Fibroblast of lung (primary cell): ENCODE measurements around the gene MFN1. TPM values are rescaled to one million over a fixed set of nuclear protein-coding genes. Genes with fewer than 3 reads are reported as not detected.

ENCODE experiments used
- DNase-seq, 2 donors: peaks; one replicate each; pipeline versions ENCODE4 v3.0.0 to v3.0.0-alpha.2; 2010; ENCODE audit warnings: low read depth in 2 of 2
- H2AFZ ChIP-seq: 2 replicates; pipeline ENCODE4 v1.5.1; 2012; ENCODE audit warnings: low read length, control low read depth, inconsistent platforms
- H3K27ac ChIP-seq: 2 replicates; pipeline ENCODE4 v1.5.1; 2011; ENCODE audit warnings: low read length, control low read depth; ENCODE audit not compliant: insufficient read depth
- H3K27me3 ChIP-seq: 2 replicates; pipeline ENCODE4 v1.5.1; 2011; ENCODE audit warnings: mild to moderate bottlenecking, low read length; ENCODE audit not compliant: control insufficient read depth, insufficient read depth
- H3K36me3 ChIP-seq: 2 replicates; pipeline ENCODE4 v1.5.1; 2011; ENCODE audit warnings: low read length; ENCODE audit not compliant: control insufficient read depth, insufficient read depth
- H3K4me1 ChIP-seq: 2 replicates; pipeline ENCODE4 v1.5.1; 2011; ENCODE audit warnings: low read length; ENCODE audit not compliant: control insufficient read depth, insufficient read depth; ENCODE audit errors: extremely low read depth
- H3K4me2 ChIP-seq: 2 replicates; pipeline ENCODE4 v1.5.1; 2011; ENCODE audit warnings: low read length, control low read depth; ENCODE audit not compliant: insufficient read depth; ENCODE audit errors: extremely low read depth
- H3K4me3 ChIP-seq, 4 experiments: fragments of 200-600 bp in 1 of 4; sonication (generic) in 1 of 4; replicated peaks in 1 of 4; 2 replicates each; pipeline ENCODE4 v1.5.1; 2011 to 2016; ENCODE audit warnings: low read length in 4 of 4, low read depth in 3 of 4, mild to moderate bottlenecking in 3 of 4, control low read depth in 2 of 4, inconsistent platforms in 1 of 4, mixed read lengths in 1 of 4; ENCODE audit not compliant: insufficient read depth in 1 of 4; ENCODE audit errors: control extremely low read depth in 1 of 4
- H3K79me2 ChIP-seq: 2 replicates; pipeline ENCODE4 v1.5.1; 2012; ENCODE audit warnings: mild to moderate bottlenecking, low read length, inconsistent platforms; ENCODE audit not compliant: control insufficient read depth, insufficient read depth
- H3K9ac ChIP-seq: 2 replicates; pipeline ENCODE4 v1.5.1; 2011; ENCODE audit warnings: mild to moderate bottlenecking, low read length, control low read depth; ENCODE audit not compliant: insufficient read depth
- H3K9me3 ChIP-seq: 2 replicates; pipeline ENCODE4 v1.5.1; 2012; ENCODE audit warnings: low read depth, low read length; ENCODE audit not compliant: control insufficient read depth, insufficient read depth
- H4K20me1 ChIP-seq: 2 replicates; pipeline ENCODE4 v1.5.1; 2011; ENCODE audit warnings: low read length; ENCODE audit not compliant: control insufficient read depth, insufficient read depth; ENCODE audit errors: extremely low read depth
- EZH2 ChIP-seq: IDR thresholded peaks from 2 replicates; pipeline ENCODE4 v1.5.1; 2012; ENCODE audit warnings: low read length, control low read depth, mild to moderate bottlenecking; ENCODE audit errors: missing control alignments
- polyA plus RNA-seq, 2 donors: library from polyadenylated mRNA; depleted of rRNA in 1 of 2; stranded (reverse) in 1 of 2; unstranded in 1 of 2; fragments of >200 nt; gene quantifications; 2 replicates each; pipeline ENCODE4 v1.2.1, GENCODE V29; 2011 to 2012; ENCODE audit warnings: missing spikeins in 1 of 2
- total RNA-seq: library from RNA; depleted of rRNA; stranded (reverse); fragments of >200 nt; gene quantifications from 2 replicates; pipeline ENCODE4 v1.2.1, GENCODE V29; 2014
- TF ChIP-seq, protein P1 (sequence below), 2 donors: IDR thresholded peaks in 1 of 2; conservative IDR thresholded peaks in 1 of 2; 1 replicate in 1 of 2; 2 replicates in 1 of 2; pipeline ENCODE4 v1.5.1; 2011 to 2012; ENCODE audit warnings: low read length in 2 of 2, control low read depth in 1 of 2, inconsistent platforms in 1 of 2, low read depth in 1 of 2, mild to moderate bottlenecking in 1 of 2

The MFN1 gene
- total and polyA plus RNA-seq, 2 donors (not counting 1 experiment from before 2014, with no cell fraction given), result 48.1 to 52.8 TPM

GRCh38 chr3:179373938-179374337 is 26.4 kb downstream of the MFN1 start:
- no peak for DNase-seq
- Histone ChIP-seq H3K27ac (no peak overlapping the region), H2AFZ (no peak overlapping the region), H3K9me3 (no peaks in the 10 kb centered on the region), H3K36me3 (peaks cover 3% of the 10 kb centered on the region), H4K20me1 (no peaks in the 10 kb centered on the region), H3K79me2 (no peaks in the 10 kb centered on the region), H3K4me3 (no peak overlapping the region), H3K27me3 (no peaks in the 10 kb centered on the region), H3K4me1 (no peaks in the 10 kb centered on the region), H3K9ac (no peak overlapping the region), H3K4me2 (no peak overlapping the region)
- TF ChIP-seq, protein P1, sequence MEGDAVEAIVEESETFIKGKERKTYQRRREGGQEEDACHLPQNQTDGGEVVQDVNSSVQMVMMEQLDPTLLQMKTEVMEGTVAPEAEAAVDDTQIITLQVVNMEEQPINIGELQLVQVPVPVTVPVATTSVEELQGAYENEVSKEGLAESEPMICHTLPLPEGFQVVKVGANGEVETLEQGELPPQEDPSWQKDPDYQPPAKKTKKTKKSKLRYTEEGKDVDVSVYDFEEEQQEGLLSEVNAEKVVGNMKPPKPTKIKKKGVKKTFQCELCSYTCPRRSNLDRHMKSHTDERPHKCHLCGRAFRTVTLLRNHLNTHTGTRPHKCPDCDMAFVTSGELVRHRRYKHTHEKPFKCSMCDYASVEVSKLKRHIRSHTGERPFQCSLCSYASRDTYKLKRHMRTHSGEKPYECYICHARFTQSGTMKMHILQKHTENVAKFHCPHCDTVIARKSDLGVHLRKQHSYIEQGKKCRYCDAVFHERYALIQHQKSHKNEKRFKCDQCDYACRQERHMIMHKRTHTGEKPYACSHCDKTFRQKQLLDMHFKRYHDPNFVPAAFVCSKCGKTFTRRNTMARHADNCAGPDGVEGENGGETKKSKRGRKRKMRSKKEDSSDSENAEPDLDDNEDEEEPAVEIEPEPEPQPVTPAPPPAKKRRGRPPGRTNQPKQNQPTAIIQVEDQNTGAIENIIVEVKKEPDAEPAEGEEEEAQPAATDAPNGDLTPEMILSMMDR (conservative IDR thresholded peaks at IDR 0.05 in 1 of 2, IDR thresholded peaks at IDR 0.05 in 1 of 2; ENCODE audit: low read depth in 1 of 2, low read length in 2 of 2), result no peak
- no peak for TF ChIP-seq EZH2

DNA sequence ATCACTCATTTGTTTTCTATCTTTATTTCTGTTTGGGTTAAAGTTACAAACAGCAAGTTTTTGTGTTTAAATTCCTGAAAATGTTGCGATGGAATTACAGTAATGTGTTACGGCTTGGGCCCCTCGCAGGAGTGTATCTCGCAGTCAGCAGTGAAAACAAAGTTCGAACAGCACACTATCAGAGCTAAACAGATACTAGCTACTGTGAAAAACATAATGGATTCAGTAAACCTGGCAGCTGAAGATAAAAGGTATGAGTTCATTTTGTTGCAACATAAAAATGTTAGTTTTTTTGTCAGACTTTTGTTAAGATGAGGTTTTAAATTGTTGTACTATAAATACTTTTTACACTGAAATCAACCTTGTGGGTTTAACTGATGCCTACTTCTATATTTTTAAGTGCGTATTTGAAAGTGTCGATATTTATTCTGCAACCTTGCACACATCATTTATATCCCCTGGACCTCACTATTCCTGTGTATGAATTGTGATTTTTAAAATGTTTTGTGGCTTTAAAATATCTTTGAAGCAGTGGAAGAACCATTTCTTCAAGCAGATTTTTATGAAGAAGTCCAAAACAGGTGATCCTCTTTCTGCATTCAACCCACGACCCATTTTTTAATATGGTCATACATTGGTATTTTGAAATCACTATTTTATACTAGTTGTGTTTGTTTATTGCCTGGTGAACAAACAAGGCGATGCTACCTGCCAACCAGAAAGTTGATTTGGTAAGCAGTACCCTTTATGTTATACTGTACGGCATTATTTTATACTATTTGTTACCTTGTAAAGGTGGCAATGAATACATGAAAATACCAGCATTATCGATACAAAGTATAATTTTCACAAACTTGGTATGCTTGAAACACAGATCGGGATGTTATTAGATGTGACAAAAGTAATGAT is 27.8 kb downstream of the MFN1 start:
- Histone ChIP-seq H3K36me3 (peaks cover 3% of the 10 kb centered on the region), H2AFZ (no peak overlapping the region), H3K4me3 (no peak overlapping the region), H3K79me2 (no peaks in the 10 kb centered on the region), H3K9ac (no peak overlapping the region), H3K27ac (no peak overlapping the region), H4K20me1 (no peaks in the 10 kb centered on the region), H3K27me3 (no peaks in the 10 kb centered on the region), H3K4me1 (no peaks in the 10 kb centered on the region), H3K4me2 (no peak overlapping the region), H3K9me3 (no peaks in the 10 kb centered on the region)
- TF ChIP-seq EZH2, result no peak
- TF ChIP-seq, protein P1 (conservative IDR thresholded peaks at IDR 0.05 in 1 of 2, IDR thresholded peaks at IDR 0.05 in 1 of 2; ENCODE audit: low read depth in 1 of 2, low read length in 2 of 2), result no peak
- DNase-seq, result no peak

GRCh38 chr3:179376474-179376873 is 29.0 kb downstream of the MFN1 start:
- Histone ChIP-seq H3K4me1 (no peaks in the 10 kb centered on the region), H3K9ac (no peak overlapping the region), H3K4me2 (no peak overlapping the region), H3K36me3 (peaks cover 3% of the 10 kb centered on the region), H3K79me2 (no peaks in the 10 kb centered on the region), H2AFZ (no peak overlapping the region), H3K9me3 (no peaks in the 10 kb centered on the region), H3K27ac (no peak overlapping the region), H3K4me3 (no peak overlapping the region), H3K27me3 (no peaks in the 10 kb centered on the region), H4K20me1 (no peaks in the 10 kb centered on the region)
- TF ChIP-seq EZH2, result no peak
- TF ChIP-seq, protein P1 (conservative IDR thresholded peaks at IDR 0.05 in 1 of 2, IDR thresholded peaks at IDR 0.05 in 1 of 2; ENCODE audit: low read depth in 1 of 2, low read length in 2 of 2), result no peak
- DNase-seq, result no peak
